Cardiac fibroblast (primary cell): ENCODE data around the gene EPHA10.
A peak's percentile ranks its signal among the peaks of the same experiment; 100 is the strongest.

Experiments used
- DNase-seq, 2 donors: peaks; one replicate each; pipeline versions ENCODE4 v3.0.0 to v3.0.0-alpha.2; 2010; ENCODE audit warnings: low read depth in 2 of 2
- H3K4me3 ChIP-seq, 2 donors: replicated peaks in 1 of 2; 1 replicate in 1 of 2; 2 replicates in 1 of 2; pipeline ENCODE4 v1.5.1; 2011; ENCODE audit warnings: low read depth in 2 of 2, low read length in 2 of 2, mild to moderate bottlenecking in 2 of 2, moderate library complexity in 1 of 2
- CTCF ChIP-seq: IDR thresholded peaks from one replicate; pipeline ENCODE4 v1.5.1; 2011; ENCODE audit warnings: low read depth, mild to moderate bottlenecking, low read length, inconsistent platforms

The EPHA10 gene

GRCh38 chr1:37807555-37808368 is 42.8 kb upstream of the EPHA10 start, which contains the start of the genes C1orf122 and YRDC:
Gene C1orf122 (plus strand): TSS chr1:37807790. CDS start chr1:37808405, 615 bp downstream.
Gene YRDC (minus strand): TSS chr1:37808208. CDS start chr1:37808180, 28 bp downstream.
- DNase-seq, result peak; percentile 94
- no peak for TF ChIP-seq CTCF
- H3K4me3 ChIP-seq, result peak within 1 kb of the TSS; percentile 75 to 87

- TF ChIP-seq CTCF, result no peak
- H3K4me3 ChIP-seq, result peak overlapping the region; percentile 75 to 87
- no peak for DNase-seq
Measured at GRCh38 chr1:37807220-37807554, 42.3 kb upstream of the EPHA10 start.

- no peak overlapping the region for H3K4me3 ChIP-seq
- no peak for DNase-seq
- TF ChIP-seq CTCF, result no peak
Measured at GRCh38 chr1:37802439-37802838, 37.5 kb upstream of the EPHA10 start.

- no peak for TF ChIP-seq CTCF
- H3K4me3 ChIP-seq, result no peak overlapping the region
- peak; percentile 19 to 63 for DNase-seq
Measured at GRCh38 chr1:37797750-37798345, 32.9 kb upstream of the EPHA10 start.

GRCh38 chr1:37795340-37796125 is 30.6 kb upstream of the EPHA10 start:
- TF ChIP-seq CTCF, result no peak
- peak; percentile 55 to 56 for DNase-seq
- H3K4me3 ChIP-seq, result no peak overlapping the region

GRCh38 chr1:37794372-37795339 is 29.7 kb upstream of the EPHA10 start:
- no peak overlapping the region for H3K4me3 ChIP-seq
- DNase-seq, result no peak
- TF ChIP-seq CTCF, result no peak
